Hippocampal formation (tissue), 2 donors: Measurements from ENCODE around the gene SIK3.
A peak's percentile ranks its signal among the peaks of the same experiment; 100 is the strongest.

ENCODE experiments used
- DNase-seq, 2 donors: peaks; one replicate each; lab custom pipeline; 2025; lab: John Stamatoyannopoulos, UW

Gene SIK3

DNA sequence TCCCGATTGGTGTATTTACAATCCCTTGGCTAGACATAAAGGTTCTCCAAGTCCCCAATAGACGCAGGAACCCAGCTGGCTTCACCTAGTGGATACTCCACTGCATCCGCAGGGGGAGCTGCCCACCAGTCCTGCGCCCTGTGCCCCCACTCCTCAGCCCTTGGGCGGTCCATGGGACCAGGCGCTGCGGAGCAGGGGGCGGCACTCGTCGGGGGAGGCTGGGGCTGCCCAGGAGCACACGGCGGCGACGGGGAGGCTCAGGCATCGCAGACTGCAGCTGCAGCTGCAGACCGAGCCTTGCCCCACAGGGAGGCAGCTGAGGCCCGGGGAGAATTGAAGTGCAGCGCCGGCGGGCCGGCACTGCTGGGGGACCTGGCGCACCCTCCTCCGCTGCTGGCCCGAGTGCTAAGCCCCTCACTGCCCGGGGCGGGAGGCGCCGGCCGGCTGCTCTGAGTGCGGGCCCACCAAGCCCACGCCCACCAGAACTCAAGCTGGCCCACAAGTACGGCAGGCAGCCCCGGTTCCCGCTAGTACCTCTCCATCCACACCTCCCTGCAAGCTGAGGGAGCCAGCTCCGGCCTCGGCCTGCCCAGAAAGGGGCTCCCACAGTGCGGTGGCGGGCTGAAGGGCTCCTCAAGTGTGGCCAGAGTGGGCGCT is 12.2 kb upstream of the SIK3 start:
- no peak for DNase-seq

DNA sequence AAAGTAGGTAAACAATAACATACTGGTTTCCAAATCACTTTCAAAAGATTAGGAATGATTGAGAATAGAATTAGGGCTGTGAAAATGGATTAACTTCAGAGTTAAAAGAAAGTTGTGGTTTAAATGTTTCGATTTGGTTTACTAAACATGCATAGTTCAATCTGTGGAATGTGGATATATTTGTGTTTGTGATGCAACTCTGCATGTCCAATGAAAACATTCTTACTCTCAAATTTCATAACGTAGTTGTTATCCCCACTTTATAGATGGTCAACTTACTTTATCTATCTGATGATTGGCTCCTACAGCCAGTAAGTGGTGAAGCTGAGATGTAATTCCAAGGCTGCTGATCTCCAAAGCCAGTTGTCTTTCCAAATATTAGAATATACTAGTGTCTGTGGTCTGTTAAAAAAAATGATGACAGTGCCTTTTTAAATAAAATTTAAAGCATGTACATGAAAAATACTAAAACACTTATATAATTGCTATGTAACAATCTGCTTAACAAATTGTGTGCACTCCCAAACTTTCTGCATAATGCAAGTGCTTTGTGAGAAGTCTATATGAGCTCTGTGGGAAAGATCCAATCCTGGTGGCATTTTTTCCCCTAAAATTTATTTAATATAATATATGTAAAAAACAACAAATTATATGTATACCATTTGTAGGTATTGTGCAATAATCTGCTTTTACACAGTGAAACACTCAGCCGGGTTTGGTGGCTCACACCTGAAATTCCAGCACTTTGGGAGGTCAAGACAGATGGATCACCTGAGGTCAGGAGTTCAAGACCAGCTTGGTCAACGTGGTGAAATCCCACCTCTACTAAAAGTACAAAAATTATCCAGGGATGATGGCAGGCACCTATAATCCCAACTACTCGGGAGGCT is 9.7 kb upstream of the SIK3 start:
- DNase-seq: no peak

DNA sequence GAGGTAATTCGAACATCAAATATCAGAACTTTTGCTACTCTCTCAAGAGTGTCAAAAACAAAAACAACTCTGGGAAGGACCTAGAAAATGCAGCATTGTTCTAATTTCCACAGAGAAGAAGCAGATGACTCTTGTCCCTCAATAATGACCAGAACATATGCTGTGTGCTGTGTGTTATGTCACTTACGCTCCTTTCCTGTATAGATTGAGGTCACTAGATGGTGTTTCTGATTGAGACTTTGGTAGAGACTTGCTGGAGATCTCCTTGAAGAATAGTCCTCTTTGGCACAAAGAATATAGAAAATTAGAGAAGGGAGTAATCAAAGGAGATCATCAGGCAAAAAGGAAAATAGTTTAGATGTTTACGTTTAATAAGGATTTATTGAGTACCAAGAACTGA is 2.3 kb upstream of the SIK3 start:
- DNase-seq: no peak

DNA sequence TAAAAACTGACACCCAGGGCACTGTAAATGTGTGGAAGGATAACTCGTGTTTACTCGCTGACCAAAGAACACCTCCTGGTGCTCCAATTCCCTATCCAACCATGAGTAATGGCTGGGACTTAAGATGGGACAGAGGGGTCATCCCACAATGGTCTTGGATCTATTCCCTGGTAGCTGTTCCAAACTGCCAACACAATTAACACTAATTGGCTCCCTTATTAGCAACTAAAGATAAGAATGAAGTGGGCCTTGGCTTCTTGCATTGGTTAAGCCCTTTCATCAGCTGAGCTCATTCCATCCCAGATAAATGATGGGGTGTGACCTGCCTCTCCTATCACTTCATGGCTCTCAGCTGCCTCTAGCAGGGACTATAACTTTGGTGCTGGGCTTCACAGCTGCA is 1.5 kb upstream of the SIK3 start:
- no peak for DNase-seq

DNA sequence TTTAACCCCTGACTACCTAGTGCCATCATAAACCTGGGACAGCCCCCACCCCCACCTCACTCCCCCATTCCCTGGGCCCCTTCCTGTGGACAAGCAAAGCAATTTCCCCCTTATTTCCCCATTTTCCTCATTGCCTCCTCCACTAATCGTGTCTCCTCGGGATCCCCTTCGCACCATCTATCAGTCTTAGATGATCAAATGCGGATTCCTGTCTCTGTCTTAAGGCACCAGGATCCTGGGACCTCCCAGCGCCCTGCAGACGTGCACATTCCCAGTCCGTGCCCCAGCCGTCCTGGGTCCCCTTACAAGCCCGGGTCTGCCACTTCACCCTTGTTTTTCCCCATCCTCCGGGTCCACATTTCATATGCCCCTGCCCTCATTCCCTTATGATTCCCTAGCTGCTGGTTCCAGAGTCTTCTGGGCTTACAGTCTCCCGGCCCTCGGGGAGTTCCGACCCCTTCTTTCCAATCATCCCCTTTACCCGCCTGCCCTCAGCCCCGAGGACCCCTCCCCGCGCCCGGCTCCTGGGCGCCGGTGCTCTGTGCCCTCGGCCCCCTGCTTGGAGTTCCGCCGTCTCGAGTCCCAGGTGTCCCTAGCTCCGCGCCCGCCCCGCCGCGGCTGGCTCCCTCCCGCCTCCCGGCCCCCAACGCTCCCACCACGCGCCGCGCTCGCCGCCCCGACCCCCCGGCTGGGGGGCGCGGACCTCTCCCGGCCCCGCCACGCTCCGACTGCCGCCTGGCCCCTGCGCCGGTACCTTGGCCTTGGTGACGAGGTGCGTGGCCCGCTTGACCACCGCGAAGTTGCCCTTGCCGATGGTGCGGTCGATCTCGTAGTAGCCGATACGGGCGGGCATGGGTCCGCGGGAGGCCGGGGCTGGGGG is 599 bp downstream of the SIK3 start:
- DNase-seq: peak in 1 of 2 donors; percentile 40

DNA sequence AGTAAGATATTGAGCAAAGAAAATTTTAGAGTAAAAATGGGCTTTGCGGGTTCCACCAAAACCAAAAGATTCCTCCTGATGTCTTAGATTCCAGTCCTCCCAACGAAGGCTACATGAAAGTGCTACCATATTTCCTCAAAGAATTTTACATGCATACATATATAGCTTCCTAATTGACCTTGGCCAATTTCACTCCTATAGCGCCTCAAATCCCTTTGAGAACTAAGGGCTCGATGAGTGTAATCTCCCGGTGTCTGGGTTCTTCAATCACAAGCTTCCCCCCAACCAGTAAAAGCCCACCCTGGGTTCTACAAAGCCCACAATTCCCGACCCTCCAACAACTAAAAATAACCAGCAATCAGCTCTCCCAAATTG is 1.2 kb downstream of the SIK3 start:
- DNase-seq: no peak

DNA sequence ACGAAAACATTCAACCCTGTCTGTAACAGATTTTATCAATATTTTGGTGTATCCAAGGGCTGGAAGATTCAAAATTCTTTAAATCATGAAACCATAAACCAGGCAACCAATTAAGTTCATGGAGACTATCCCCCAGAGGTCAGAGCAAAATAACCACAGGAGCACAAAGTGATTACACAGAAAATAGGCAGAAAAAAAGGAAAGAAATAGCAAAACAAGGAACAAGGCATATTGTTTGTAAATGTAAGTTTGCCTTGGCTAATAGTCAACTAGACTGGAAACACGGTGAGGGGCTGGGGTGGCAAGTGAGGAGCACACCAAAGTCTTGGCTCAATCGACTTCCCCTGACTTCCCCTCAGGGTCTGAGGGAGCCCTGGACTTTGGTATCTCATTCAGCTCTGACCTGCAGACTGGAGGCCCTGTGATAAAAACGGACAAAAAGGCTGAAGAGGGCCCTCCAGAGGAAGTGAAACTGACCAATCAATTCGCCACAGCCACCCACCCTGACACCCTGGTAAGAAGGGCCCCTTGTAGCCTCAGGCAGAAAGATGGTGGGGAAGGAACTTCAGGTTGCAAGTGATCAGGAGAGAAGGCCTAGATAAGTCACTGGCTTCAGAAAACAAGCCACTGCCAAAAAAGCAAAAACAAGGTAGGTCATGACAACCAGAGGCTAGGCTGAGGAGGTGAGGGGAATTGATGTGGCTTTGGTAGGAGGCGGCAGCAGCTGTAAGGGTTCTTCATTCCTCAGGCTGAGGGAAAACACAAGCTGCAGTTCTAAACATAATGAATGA is 1.8 kb downstream of the SIK3 start:
- DNase-seq: peak; percentile 69 to 79

DNA sequence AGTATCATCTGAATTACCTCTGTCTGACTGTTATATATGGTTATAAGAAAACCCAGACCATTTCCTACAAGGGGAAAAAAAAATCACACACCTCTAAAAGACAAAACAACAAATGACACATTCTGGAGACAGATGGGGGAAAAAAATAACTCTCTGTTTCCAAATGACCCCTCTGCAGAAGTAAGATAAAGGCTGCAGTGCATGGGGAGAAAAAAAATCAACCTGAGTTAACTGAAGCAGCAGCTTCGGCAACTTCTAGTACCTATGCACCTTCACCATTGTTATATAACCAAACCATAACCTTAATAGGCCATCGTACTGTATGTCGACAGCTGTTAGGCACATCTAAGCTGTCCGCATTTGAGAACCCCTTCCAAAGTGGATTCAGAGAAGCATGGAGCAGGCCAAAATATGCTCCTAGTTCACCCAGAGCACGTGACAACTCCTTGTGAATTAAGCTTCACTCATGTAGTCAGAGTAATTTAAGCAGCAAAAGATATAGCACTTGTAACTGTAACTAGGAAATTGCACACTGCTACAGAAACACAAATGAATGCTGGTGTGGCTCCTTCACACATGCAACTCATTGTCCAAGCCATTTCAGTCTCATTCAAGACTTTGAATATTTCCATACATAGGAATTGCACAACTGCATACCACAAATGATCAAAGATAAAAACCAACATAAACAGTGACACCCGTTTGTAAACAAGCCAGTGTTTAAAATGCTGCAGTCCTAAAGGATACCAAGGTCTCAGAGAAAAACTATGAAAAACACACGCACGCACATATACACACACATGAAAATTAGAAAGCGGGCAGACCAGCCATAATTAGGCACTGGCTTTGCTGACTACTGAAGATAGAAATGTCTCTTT is 2.7 kb downstream of the SIK3 start:
- peak in 1 of 2 donors; percentile 51 for DNase-seq

DNA sequence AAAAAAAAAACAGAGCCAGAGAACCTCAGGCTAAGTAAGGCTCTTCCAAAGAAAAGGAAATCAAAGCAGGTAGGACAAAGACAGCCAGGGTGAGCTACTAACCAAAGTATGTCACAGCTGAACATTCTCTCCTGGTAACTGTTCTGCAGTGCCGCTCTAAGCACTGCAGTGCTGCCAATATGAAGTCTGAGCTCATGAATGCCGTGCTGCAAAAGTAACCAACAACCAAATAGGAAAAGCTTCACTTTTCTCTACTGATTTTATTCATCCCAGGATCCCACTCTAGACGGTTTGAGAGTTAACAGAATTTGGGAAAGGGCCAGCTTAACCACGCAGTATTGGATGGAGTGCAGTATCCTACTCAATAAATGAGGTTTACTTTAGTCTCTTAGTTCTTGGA is 3.5 kb downstream of the SIK3 start:
- peak in 1 of 2 donors; percentile 72 for DNase-seq

DNA sequence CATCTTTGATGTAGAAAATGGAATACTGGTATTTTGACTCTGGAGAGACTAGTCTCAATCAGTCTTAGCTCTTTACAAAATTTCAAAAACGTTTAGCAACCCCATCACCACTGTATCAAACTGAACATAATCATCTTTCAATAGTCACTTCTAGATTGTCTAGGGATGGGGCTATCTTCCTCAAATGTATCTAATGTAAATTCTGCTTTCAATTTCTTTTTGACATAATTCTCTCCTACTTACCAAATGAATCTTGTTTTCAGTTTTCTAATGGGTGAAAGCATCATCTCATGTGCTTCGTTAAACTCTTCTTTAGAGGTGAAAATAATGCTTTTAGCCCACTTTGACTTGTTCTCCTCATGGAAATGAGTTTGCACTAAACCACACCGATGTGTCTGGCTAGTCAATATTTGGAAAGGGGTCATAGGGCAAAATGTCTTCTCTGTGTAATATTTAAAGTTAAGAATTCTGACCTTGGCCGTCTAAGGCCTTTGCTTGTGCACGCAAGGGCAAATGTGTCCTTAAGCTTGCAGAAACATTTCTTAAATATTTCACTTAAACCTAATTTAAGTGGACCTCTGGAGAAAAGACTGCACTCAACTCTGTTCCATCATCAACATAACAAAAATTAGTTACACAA is 5.2 kb downstream of the SIK3 start:
- no peak for DNase-seq

DNA sequence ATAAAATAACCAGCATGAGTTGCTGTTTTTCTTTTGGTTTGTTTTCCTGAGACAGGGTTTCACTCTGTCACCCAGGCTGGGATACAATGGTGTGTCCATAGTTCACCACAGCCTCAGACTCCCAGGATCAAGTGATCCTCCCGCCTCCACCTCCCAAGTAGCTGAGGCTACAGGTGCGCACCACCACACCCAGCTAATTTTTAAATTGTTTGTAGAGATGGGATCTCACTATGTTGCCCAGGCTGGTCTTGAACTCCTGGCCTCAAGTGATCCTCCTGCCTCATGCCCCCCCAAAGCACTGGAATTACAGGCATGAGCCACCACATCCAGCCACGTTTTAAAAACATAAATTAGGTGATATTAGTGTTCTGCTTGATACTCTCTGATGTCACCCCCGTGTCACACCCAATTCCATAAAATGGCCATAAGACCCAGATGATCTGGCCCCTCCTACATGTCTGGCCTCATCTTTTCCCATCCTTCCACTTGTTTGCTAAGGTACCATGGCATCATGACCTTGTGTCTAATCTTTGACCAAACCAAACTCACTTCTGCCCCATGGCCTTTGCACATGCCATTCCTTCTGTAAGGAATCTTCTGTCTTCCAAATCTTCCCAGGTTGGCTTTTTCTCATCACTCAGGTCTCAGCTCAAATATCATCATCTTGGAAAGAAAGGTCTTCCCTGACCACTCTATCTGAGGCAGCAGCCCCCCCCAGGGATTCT is 6.3 kb downstream of the SIK3 start:
- DNase-seq: no peak

DNA sequence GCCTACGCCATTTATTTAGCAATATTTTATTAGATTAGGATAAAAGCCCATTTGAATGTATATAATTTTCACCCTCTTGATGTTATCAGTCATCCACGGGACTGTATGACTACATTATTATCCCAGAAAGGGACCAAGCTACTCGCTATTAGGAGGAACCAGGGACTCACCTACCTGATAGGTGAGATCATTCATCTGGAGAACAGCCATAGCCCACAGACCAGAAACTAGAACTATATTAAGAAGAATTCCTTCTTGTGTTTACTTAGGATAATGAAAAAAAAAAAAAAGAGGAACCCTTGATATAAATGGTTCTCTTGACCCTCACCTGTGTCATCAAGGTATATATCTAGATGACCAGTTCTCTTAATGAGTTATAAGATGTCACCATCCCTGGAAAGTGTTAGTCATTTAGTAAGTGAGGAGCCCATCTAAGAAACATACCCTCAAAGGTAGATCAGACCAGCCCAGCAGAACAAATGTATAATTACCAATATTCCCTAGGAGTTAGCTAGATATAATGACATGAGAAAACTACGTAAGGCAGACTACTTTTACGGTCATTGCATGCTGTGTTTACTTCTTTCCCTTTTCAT is 8.0 kb downstream of the SIK3 start:
- no peak for DNase-seq

DNA sequence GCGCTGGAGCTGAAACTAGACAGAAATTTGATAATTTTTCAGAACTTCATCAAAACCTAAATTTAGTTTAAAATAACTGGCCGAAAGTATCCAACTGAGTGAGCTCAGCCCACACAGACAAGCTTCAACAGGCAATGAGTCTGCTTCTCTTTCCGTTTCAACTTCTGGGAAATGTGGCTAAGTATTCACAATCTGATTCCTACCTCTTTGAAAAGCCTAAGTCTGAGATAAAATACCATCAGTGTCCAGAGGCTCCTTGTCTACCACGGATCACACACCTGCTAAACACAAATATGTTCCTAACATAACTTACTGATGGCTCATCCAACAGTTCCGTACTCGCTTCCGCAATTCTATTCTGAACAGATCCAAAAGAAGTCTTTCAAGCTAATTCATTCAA is 8.5 kb downstream of the SIK3 start:
- DNase-seq: no peak

DNA sequence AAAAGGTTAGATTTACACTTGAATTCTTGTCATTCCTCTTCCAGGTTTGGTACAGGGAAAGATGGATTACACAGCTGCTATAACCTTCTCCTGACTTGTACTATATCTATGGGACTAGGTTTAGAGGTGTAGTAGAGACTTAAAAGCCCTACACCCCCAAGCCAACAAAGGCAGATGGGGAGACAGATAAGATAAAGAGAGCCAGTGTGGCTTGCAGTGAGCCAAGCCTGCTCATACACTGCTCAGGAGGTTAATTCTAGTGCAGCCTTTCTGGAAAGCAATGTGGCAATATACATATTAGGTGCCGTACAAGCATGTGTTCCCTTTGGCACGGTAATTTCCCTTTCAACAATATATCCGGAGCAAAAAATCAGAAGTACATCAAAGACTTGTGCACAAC is 10.8 kb downstream of the SIK3 start:
- DNase-seq: no peak

DNA sequence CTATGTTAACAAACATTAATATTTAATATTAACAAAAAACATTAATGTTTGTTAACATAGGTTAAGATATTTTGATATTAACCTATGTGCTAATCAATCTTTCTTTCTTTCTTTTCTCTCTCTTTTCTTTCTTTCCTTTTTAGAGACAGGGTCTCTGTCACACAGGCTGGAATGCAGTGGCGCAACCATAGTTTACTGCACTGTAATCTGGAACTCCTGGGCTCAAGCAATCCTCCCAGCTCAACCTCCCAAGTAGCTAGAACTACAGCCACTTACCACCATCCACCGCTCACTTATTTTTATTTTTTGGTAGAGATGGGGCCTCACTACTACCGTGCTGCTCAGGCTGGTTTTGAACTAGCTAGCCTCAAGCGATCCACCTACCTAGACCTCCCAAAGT is 13.2 kb downstream of the SIK3 start:
- no peak for DNase-seq

DNA sequence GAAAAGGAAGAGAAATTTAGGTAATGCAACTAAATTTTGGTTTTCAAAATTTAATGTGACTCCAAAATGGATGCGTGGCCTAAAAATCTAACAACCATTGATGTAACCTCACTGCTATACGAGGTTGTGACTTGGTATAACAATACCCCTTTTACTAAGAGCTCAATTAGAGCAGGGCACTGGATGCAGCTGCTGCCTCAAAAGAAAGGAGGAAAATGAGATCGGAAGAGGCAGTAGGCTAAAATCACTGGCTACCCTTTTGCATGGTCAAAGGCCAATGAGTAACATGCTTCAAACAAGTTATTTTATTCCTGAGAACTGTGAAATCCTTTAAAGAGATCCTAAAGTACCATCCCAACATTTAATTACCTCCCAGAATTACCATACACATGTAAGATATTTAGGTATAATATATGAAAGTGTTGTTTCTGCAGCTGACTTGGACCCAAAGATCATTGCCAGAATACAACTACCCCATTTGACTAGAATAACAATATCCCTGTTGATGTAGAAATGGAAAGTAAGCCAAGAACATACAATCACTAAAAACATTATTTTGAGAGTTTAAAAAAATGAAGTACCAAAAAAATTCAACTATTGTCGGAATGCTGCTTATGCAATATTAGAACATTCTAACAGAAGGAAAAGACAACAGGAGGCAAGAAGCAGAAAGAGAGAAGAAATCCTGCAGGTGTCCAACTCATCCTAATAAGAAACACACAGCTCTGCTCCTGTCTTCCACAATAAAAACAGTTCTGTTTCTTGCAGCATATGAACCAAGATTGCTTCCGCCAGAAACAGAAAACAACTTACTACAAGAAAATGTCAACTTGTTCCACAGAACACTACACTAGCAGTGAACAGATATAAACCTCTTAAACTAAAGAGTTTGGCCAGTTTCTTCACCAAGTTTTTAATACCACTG is 15.0 kb downstream of the SIK3 start:
- DNase-seq: peak in 1 of 2 donors; percentile 90

DNA sequence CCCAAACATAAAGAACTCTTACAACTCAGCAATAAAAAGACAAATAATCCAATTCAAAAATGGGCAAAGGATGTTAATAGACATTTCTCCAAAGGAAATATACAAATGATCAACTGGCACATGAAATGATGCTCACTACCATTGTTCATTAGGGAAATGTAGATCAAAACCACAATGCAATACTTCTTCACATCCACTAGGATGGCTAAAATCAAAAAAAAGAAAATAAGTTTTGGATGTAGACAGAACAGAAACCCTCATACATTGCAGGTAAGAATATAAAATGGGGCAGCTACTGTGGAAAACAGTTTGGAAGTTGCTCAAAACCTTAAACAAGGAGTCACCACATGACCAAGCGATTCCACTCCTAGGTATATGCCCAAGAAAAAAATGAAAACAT is 16.3 kb downstream of the SIK3 start:
- no peak for DNase-seq

DNA sequence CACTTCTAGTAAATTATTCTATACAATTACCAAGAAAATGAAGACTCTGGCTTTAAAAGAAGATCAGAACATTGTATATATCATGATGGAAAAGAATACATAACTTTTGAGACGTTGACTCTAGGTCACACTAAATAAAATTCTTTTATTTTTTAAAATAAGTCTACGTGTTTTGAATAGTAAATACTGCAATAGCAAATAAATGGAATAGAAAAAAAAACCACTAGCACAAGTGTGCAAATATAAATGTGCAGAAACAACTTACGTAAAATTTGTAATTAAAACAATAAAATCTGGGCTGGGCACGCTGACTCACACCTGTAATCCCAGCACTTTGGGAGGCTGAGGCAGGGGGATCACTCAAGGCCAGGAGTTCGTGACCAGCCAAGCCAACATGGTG is 17.9 kb downstream of the SIK3 start:
- no peak for DNase-seq
